NCI-H82 (cell line): ENCODE measurements around the gene ZNF385D.
"Not testable (repeated sequence)": the region's sequence is repeated elsewhere in the genome, so short reads cannot be mapped to it uniquely, and the experiment has no call there.

Experiments used
- DNase-seq: peaks from one replicate; lab custom pipeline; 2025; lab: John Stamatoyannopoulos, UW

Gene ZNF385D

DNA sequence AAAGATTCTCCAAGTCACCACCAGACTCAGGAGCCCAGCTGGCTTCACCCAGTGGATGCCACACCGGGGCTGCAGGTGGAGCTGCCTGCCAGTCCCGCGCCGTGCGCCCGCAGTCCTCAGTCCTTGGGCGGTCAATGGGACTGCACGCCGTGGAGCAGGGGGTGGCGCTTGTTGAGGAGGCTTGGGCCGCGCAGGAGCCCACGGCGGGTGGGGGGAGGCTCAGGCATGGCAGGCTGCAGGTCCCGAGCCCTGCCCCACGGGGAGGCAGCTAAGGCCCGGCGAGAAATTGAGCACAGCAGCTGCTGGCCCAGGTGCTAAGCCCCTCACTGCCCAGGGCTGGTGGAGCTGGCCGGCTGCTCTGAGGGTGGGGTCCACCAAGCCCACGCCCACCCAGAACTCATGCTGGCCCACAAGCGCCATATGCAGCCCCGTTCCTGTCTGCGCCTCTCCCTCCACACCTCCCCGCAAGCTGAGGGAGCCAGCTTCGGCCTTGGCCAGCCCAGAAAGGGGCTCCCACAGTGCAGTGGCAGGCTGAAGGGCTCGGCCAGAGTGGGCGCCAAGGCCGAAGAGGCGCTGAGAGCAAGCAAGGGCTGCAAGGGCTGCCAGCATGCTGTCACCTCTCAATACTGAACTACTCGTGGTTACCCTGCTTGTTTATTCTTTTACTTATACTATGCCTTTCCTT, 363.7 kb downstream of the ZNF385D start:
- DNase-seq: not testable (repeated sequence)

DNA sequence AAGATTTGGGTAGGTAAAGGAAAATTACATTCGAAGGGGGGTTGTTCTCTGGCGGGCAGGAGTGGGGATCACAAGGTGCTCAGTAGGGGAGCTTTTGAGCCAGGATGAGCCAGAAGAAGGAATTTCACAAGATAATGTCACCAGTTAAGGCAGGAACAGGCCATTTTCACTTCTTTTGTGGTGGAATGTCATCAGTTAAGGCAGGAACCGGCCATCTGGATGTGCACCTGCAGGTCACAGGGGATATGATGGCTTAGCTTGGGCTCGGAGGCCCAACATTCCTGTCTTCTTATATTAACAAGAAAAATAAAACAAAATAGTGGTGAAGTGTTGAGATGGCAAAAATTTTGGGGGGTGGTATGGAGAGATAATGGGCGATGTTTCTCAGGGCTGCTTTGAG, 373.0 kb downstream of the ZNF385D start:
- not testable (repeated sequence) for DNase-seq

DNA sequence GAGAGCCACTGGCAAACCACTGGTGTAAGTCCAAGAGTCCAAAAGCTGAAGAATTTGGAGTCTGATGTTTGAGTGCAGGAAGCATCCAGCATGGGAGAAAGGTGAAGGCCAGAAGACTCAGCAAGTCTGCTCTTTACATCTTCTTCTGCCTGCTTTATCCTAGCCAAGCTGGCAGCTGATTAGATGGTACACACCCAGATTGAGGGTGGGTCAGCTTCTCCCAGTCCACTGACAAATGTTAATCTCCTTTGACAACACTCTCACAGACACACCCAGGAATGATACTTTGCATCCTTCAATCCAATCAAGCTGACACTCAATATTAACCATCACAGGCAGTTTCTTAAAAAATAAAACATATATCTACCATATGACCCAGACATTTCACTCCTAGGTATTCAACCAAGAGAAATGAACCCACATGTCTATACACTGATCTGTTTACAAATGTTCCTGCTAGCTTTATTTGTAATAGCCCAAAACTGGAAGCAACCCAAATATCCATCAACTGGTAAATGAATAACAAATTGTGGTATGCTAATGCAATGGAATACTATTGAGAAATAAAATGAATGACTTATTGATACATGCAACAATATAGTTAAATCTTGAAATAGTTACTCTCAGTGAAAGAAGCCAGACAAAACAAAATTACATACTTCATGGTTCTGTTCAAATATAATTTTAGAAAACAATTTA, 373.8 kb downstream of the ZNF385D start:
- DNase-seq: peak; percentile 0

DNA sequence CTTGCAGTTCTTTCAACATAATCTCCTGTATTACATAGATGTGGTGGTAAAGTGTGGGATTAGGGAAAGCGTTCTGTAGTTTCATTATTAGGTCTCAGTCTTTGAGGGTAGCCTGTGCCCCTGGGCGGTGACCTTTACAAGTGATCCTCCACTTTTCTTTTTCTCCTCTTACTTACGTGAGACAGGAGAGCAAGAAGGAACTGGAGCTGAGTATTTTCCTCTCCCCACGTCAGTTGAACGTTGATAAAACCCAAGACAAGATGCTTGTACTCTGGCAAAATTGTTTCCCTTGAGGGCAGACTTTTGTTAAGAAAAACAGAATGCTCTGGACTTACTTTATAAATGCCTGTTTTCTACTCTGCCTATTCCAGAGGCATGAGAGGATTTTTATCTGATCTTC, 378.7 kb downstream of the ZNF385D start:
- DNase-seq: no peak
